ENCODE data around the gene XRCC4. TPM values are rescaled to one million over a fixed set of nuclear protein-coding genes. Genes with fewer than 3 reads are reported as not detected.

XRCC4 gene
- polyA plus RNA-seq, 1 donor from 2014 or later: 22.9 TPM

DNA sequence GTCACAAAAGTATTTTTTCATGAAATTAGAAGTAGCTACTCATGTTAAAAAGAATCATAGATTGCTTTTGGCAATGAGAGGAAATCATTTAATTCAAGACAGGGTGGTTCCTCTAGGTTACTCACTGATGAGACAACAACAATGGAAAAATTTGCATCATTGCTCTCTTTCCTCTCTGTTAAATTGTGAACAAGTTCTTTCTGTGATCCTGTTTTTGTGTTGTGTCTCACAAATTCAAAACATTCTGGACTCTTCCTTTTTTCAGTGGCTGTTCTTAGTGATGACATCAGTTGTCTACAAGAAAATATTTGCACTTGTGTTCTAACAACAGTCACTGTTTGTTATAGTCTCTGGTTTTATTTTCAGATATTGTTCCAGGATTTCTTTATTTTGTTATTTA, 95.3 kb downstream of the XRCC4 start:
- no peaks in the 10 kb centered on the region for H3K9me3 ChIP-seq (ENCODE audit: low read length)
- no peak overlapping the region for H3K4me3 ChIP-seq (ENCODE audit: low read length)
- no peaks in the 10 kb centered on the region for H3K9me2 ChIP-seq (ENCODE audit: insufficient read depth, low read length)
- TF ChIP-seq, protein P1, sequence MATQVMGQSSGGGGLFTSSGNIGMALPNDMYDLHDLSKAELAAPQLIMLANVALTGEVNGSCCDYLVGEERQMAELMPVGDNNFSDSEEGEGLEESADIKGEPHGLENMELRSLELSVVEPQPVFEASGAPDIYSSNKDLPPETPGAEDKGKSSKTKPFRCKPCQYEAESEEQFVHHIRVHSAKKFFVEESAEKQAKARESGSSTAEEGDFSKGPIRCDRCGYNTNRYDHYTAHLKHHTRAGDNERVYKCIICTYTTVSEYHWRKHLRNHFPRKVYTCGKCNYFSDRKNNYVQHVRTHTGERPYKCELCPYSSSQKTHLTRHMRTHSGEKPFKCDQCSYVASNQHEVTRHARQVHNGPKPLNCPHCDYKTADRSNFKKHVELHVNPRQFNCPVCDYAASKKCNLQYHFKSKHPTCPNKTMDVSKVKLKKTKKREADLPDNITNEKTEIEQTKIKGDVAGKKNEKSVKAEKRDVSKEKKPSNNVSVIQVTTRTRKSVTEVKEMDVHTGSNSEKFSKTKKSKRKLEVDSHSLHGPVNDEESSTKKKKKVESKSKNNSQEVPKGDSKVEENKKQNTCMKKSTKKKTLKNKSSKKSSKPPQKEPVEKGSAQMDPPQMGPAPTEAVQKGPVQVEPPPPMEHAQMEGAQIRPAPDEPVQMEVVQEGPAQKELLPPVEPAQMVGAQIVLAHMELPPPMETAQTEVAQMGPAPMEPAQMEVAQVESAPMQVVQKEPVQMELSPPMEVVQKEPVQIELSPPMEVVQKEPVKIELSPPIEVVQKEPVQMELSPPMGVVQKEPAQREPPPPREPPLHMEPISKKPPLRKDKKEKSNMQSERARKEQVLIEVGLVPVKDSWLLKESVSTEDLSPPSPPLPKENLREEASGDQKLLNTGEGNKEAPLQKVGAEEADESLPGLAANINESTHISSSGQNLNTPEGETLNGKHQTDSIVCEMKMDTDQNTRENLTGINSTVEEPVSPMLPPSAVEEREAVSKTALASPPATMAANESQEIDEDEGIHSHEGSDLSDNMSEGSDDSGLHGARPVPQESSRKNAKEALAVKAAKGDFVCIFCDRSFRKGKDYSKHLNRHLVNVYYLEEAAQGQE (IDR thresholded peaks at IDR 0.05; ENCODE audit: borderline replicate concordance): no peak
- no peak for TF ChIP-seq MXI1 (conservative IDR thresholded peaks at IDR 0.05; ENCODE audit: poor library complexity, severe bottlenecking)
- no peak for TF ChIP-seq EZH2 (IDR thresholded peaks at IDR 0.05; ENCODE audit: borderline replicate concordance, insufficient read depth, low read length, poor library complexity, severe bottlenecking)
- no peak for TF ChIP-seq EP300 (conservative IDR thresholded peaks at IDR 0.05; ENCODE audit: poor library complexity, severe bottlenecking)
- TF ChIP-seq POLR2AphosphoS5 (IDR thresholded peaks at IDR 0.05): no peak
- TF ChIP-seq TAF1 (IDR thresholded peaks at IDR 0.05; ENCODE audit: low read depth): no peak
- no peak for TF ChIP-seq RAD21 (conservative IDR thresholded peaks at IDR 0.05)
- TF ChIP-seq, protein P2, sequence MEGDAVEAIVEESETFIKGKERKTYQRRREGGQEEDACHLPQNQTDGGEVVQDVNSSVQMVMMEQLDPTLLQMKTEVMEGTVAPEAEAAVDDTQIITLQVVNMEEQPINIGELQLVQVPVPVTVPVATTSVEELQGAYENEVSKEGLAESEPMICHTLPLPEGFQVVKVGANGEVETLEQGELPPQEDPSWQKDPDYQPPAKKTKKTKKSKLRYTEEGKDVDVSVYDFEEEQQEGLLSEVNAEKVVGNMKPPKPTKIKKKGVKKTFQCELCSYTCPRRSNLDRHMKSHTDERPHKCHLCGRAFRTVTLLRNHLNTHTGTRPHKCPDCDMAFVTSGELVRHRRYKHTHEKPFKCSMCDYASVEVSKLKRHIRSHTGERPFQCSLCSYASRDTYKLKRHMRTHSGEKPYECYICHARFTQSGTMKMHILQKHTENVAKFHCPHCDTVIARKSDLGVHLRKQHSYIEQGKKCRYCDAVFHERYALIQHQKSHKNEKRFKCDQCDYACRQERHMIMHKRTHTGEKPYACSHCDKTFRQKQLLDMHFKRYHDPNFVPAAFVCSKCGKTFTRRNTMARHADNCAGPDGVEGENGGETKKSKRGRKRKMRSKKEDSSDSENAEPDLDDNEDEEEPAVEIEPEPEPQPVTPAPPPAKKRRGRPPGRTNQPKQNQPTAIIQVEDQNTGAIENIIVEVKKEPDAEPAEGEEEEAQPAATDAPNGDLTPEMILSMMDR (IDR thresholded peaks at IDR 0.05; ENCODE audit: poor library complexity, severe bottlenecking): no peak
- no peak for TF ChIP-seq SMC3 (conservative IDR thresholded peaks at IDR 0.05; ENCODE audit: poor library complexity)
- H2AFZ ChIP-seq (ENCODE audit: low read depth, low read length): no peak overlapping the region
- no peak overlapping the region for H3K9ac ChIP-seq (ENCODE audit: low read length)
- H3F3A ChIP-seq (ENCODE audit: insufficient read depth, low read length, poor library complexity, severe bottlenecking): no peaks in the 10 kb centered on the region
- no peaks in the 10 kb centered on the region for H3K79me2 ChIP-seq (replicated peaks; ENCODE audit: insufficient read depth, low read length)
- H3K4me2 ChIP-seq (ENCODE audit: low read length): no peak overlapping the region
- no peaks in the 10 kb centered on the region for H4K20me1 ChIP-seq (ENCODE audit: insufficient read depth)
- H3K27me3 ChIP-seq (ENCODE audit: insufficient read depth, low read depth, low read length): no peaks in the 10 kb centered on the region
- no peak overlapping the region for H3K27ac ChIP-seq (ENCODE audit: low read length)
- no peaks in the 10 kb centered on the region for H3K36me3 ChIP-seq (ENCODE audit: insufficient read depth, low read length)

DNA sequence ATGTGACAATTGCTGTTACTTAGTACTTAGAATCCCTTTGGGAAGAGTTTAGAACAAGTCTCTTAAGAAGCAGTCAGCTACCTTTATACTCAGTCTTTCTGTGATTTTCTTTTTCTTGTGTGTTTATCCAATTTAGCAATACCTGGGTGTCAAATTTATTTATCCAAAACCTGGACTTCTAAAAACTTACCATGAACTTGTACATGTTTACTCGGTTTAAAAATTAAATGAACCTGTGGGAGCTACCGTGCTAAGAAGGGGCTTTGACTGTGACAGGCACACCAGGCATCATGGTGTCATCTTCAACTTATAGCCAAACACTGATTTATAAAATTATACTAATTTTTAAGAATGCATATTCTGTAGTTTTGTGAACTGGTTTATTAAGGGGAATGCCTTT, 96.5 kb downstream of the XRCC4 start:
- Histone ChIP-seq H3K4me2 (ENCODE audit: low read length) (no peak overlapping the region), H3K27ac (ENCODE audit: low read length) (no peak overlapping the region), H3K9me3 (ENCODE audit: low read length) (no peaks in the 10 kb centered on the region), H3K4me3 (ENCODE audit: low read length) (no peak overlapping the region), H4K20me1 (ENCODE audit: insufficient read depth) (no peaks in the 10 kb centered on the region), H3K9me2 (ENCODE audit: insufficient read depth, low read length) (no peaks in the 10 kb centered on the region), H2AFZ (ENCODE audit: low read depth, low read length) (no peak overlapping the region), H3K9ac (ENCODE audit: low read length) (no peak overlapping the region), H3F3A (ENCODE audit: insufficient read depth, low read length, poor library complexity, severe bottlenecking) (no peaks in the 10 kb centered on the region), H3K36me3 (ENCODE audit: insufficient read depth, low read length) (no peaks in the 10 kb centered on the region), H3K79me2 (replicated peaks; ENCODE audit: insufficient read depth, low read length) (no peaks in the 10 kb centered on the region), H3K27me3 (ENCODE audit: insufficient read depth, low read depth, low read length) (no peaks in the 10 kb centered on the region)
- TF ChIP-seq RAD21 (conservative IDR thresholded peaks at IDR 0.05) (no peak), EP300 (conservative IDR thresholded peaks at IDR 0.05; ENCODE audit: poor library complexity, severe bottlenecking) (no peak), MXI1 (conservative IDR thresholded peaks at IDR 0.05; ENCODE audit: poor library complexity, severe bottlenecking) (no peak)
- TF ChIP-seq, protein P2 (IDR thresholded peaks at IDR 0.05; ENCODE audit: poor library complexity, severe bottlenecking): no peak
